Gastrocnemius medialis (tissue), 4 donors: ENCODE data around the gene RAPGEF1. TPM values are rescaled to one million over a fixed set of nuclear protein-coding genes. Genes with fewer than 3 reads are reported as not detected.
"Not testable (repeated sequence)": the region's sequence is repeated elsewhere in the genome, so short reads cannot be mapped to it uniquely, and the experiment has no call there.

Experiments
- ATAC-seq, 2 donors: fragments of 150-250 bp; one replicate each; pipeline ENCODE4 v1.9.1; 2016
- DNase-seq, 2 donors: peaks; one replicate each; pipeline ENCODE4 v3.0.0-alpha.2; 2019
- H3K27ac ChIP-seq, 4 donors: fragments of 200-600 bp; sonication (generic); 1 replicate in 1 of 4; 2 replicates in 3 of 4; pipeline ENCODE4 v1.5.1; 2016 to 2018; ENCODE audit warnings: mild to moderate bottlenecking in 2 of 4, moderate library complexity in 1 of 4
- H3K27me3 ChIP-seq, 3 donors: fragments of 200-600 bp; sonication (generic) in 2 of 3; 1 replicate in 1 of 3; 2 replicates in 2 of 3; pipeline versions ENCODE4 v1.5.1 to v1.6.0; 2016 to 2019; ENCODE audit warnings: mild to moderate bottlenecking in 1 of 3, moderate library complexity in 1 of 3
- H3K36me3 ChIP-seq, 2 donors: fragments of 200-600 bp; sonication (generic) in 1 of 2; one replicate each; pipeline ENCODE4 v1.5.1; 2017 to 2018
- H3K4me1 ChIP-seq, 2 donors: fragments of 200-600 bp; sonication (generic) in 1 of 2; one replicate each; pipeline ENCODE4 v1.5.1; 2016 to 2017; ENCODE audit warnings: mild to moderate bottlenecking in 2 of 2
- H3K4me3 ChIP-seq, 4 donors: fragments of 200-600 bp; sonication (generic) in 3 of 4; 1 replicate in 1 of 4; 2 replicates in 3 of 4; pipeline ENCODE4 v1.5.1; 2016 to 2019; ENCODE audit warnings: mild to moderate bottlenecking in 2 of 4
- H3K9me3 ChIP-seq, 3 donors: fragments of 200-600 bp; sonication (generic) in 2 of 3; 1 replicate in 1 of 3; 2 replicates in 2 of 3; pipeline ENCODE4 v1.5.1; 2016 to 2019
- CTCF ChIP-seq, 5 experiments: fragments of 450-650 bp in 3 of 5; fragments of 200-600 bp in 2 of 5; sonication (generic) in 2 of 5; IDR thresholded peaks in 4 of 5; conservative IDR thresholded peaks in 1 of 5; 1 replicate in 4 of 5; 2 replicates in 1 of 5; pipeline ENCODE4 v1.5.1; 2016 to 2019; ENCODE audit warnings: antibody characterized with exemption in 5 of 5, mild to moderate bottlenecking in 3 of 5, moderate library complexity in 3 of 5
- POLR2A ChIP-seq, 2 donors: fragments of 450-650 bp; IDR thresholded peaks; one replicate each; pipeline ENCODE4 v1.6.1; 2017; ENCODE audit warnings: antibody characterized with exemption in 2 of 2, mild to moderate bottlenecking in 2 of 2, moderate library complexity in 2 of 2
- in situ Hi-C, 4 donors: fragments of 200-750 bp; cut with MboI; loops; one replicate each; pipeline versions ENCODE4 v1.15.0 to v1.8.0; 2017; ENCODE audit warnings: low sequenced_read_pairs in 4 of 4
- intact Hi-C: fragments of 100-400 bp; cut with DNase I; formaldehyde crosslinking; loops from one replicate; pipeline ENCODE4 v1.15.1; 2023; ENCODE audit warnings: low total_unique reads
- total RNA-seq, 4 donors: library from RNA; depleted of rRNA; stranded (reverse); fragments of >200 nt; gene quantifications; one replicate each; pipeline versions ENCODE4 v1.1.0 to v1.2.3, GENCODE V29; 2016

Gene RAPGEF1
- total RNA-seq, 4 donors from 2014 or later, result 123 to 296 (median 217) TPM

- DNase-seq, result no peak
- Histone ChIP-seq H3K36me3 (no peaks in the 10 kb centered on the region), H3K27me3 (no peaks in the 10 kb centered on the region), H3K4me1 (peaks cover 64 to 71% of the 10 kb centered on the region in 2 donors), H3K4me3 (no peak overlapping the region), H3K9me3 (no peaks in the 10 kb centered on the region), H3K27ac (peak overlapping the region; percentile 75 to 93 (median 91))
- in situ Hi-C loops, result no loop called here
- no peak for ATAC-seq
- intact Hi-C loops, result no loop called here
- TF ChIP-seq POLR2A (IDR thresholded peaks at IDR 0.05) (no peak), CTCF (IDR thresholded peaks at IDR 0.05 in 4 of 5, conservative IDR thresholded peaks at IDR 0.05 in 1 of 5) (no peak)
These were observed 71.8 kb downstream of the RAPGEF1 start for GRCh38 chr9:131668057-131668438.

- Histone ChIP-seq H3K9me3 (no peaks in the 10 kb centered on the region), H3K27me3 (no peaks in the 10 kb centered on the region), H3K4me3 (no peak overlapping the region), H3K4me1 (peaks cover 59 to 68% of the 10 kb centered on the region in 2 donors), H3K27ac (peak overlapping the region in 3 of 4 donors; percentile 90 to 93 (median 92)), H3K36me3 (no peaks in the 10 kb centered on the region)
- no peak for DNase-seq
- in situ Hi-C loops, result no loop called here
- ATAC-seq, result no peak
- intact Hi-C loops, result no loop called here
- TF ChIP-seq POLR2A (IDR thresholded peaks at IDR 0.05) (no peak), CTCF (IDR thresholded peaks at IDR 0.05 in 4 of 5, conservative IDR thresholded peaks at IDR 0.05 in 1 of 5) (no peak)
These were observed 72.3 kb downstream of the RAPGEF1 start for GRCh38 chr9:131667576-131667975.

GRCh38 chr9:131666774-131667173, 73.1 kb downstream of the RAPGEF1 start:
- H3K36me3 ChIP-seq, result no peaks in the 10 kb centered on the region
- H3K9me3 ChIP-seq, result no peaks in the 10 kb centered on the region
- intact Hi-C loops (no loop called here), in situ Hi-C loops (no loop called here)
- no peak for TF ChIP-seq CTCF (IDR thresholded peaks at IDR 0.05 in 4 of 5, conservative IDR thresholded peaks at IDR 0.05 in 1 of 5)
- TF ChIP-seq POLR2A (IDR thresholded peaks at IDR 0.05), result no peak
- DNase-seq (no peak), ATAC-seq (no peak)
- H3K27ac ChIP-seq, result peak overlapping the region in 3 of 4 donors; percentile 90 to 93 (median 92)
- peaks cover 51 to 60% of the 10 kb centered on the region in 2 donors for H3K4me1 ChIP-seq
- H3K4me3 ChIP-seq, result no peak overlapping the region
- no peaks in the 10 kb centered on the region for H3K27me3 ChIP-seq

GRCh38 chr9:131666029-131666428, 73.8 kb downstream of the RAPGEF1 start:
- in situ Hi-C loops (no loop called here), intact Hi-C loops (no loop called here)
- H3K9me3 ChIP-seq, result no peaks in the 10 kb centered on the region
- no peak for ATAC-seq
- H3K27ac ChIP-seq, result peak overlapping the region in 1 of 4 donors; percentile 90
- H3K4me3 ChIP-seq, result no peak overlapping the region
- H3K4me1 ChIP-seq, result peaks cover 44 to 53% of the 10 kb centered on the region in 2 donors
- no peak for DNase-seq
- no peaks in the 10 kb centered on the region for H3K27me3 ChIP-seq
- TF ChIP-seq POLR2A (IDR thresholded peaks at IDR 0.05), result no peak
- H3K36me3 ChIP-seq, result no peaks in the 10 kb centered on the region

GRCh38 chr9:131663288-131663687, 76.6 kb downstream of the RAPGEF1 start:
- peaks cover 37 to 51% of the 10 kb centered on the region in 2 donors for H3K4me1 ChIP-seq
- H3K4me3 ChIP-seq, result no peak overlapping the region
- no peaks in the 10 kb centered on the region for H3K9me3 ChIP-seq
- peak overlapping the region in 2 of 4 donors; percentile 12 to 23 for H3K27ac ChIP-seq
- no peaks in the 10 kb centered on the region for H3K27me3 ChIP-seq
- in situ Hi-C loops, result no loop called here
- ATAC-seq, result no peak
- no peak for TF ChIP-seq CTCF (IDR thresholded peaks at IDR 0.05 in 4 of 5, conservative IDR thresholded peaks at IDR 0.05 in 1 of 5)
- no peak for TF ChIP-seq POLR2A (IDR thresholded peaks at IDR 0.05)
- no peaks in the 10 kb centered on the region for H3K36me3 ChIP-seq
- DNase-seq, result no peak
- intact Hi-C loops, result no loop called here

GRCh38 chr9:131662289-131662621, 77.6 kb downstream of the RAPGEF1 start:
- DNase-seq, H3K27me3 ChIP-seq, intact Hi-C loops, H3K4me3 ChIP-seq, H3K9me3 ChIP-seq, ATAC-seq, in situ Hi-C loops, H3K36me3 ChIP-seq: not testable (repeated sequence)
- H3K27ac ChIP-seq, result peak overlapping the region in 3 of 4 donors; percentile 4 to 32 (median 25)
- H3K4me1 ChIP-seq, result peaks cover 37 to 51% of the 10 kb centered on the region in 2 donors
